Activated CD8-positive, alpha-beta T cell treated with anti-CD3 and anti-CD28 coated beads for 36 hours (primary cell): ENCODE measurements around the gene LONRF2. TPM values are rescaled to one million over a fixed set of nuclear protein-coding genes. Genes with fewer than 3 reads are reported as not detected.
A peak's percentile ranks its signal among the peaks of the same experiment; 100 is the strongest.

ENCODE experiments used
- ATAC-seq: fragments of 200-7000 bp; cut with Tn5 transposase; one replicate; pipeline ENCODE4 v1.10.0; 2021; ENCODE audit warnings: mild to moderate bottlenecking, moderate library complexity
- CTCF ChIA-PET: fragments of 350-600 bp; sonication (Branson Sonifier 250); formaldehyde crosslinking; loops from one replicate; lab custom pipeline; 2021; ENCODE audit warnings: antibody characterized with exemption; lab: Charles Lee
- POLR2A ChIA-PET: fragments of 350-600 bp; sonication (Branson Sonifier 250); formaldehyde crosslinking; loops from one replicate; lab custom pipeline; 2021; ENCODE audit warnings: antibody characterized with exemption; lab: Charles Lee
- DNase-seq: peaks from one replicate; pipeline ENCODE4 v3.0.0-alpha.2; 2020
- H3K27ac Mint-ChIP-seq: one replicate; pipeline ENCODE4 v1.8.0; 2021; ENCODE audit warnings: mild to moderate bottlenecking, mixed read lengths
- H3K27me3 Mint-ChIP-seq: one replicate; pipeline ENCODE4 v1.8.0; 2021; ENCODE audit warnings: mixed read lengths
- H3K36me3 Mint-ChIP-seq: one replicate; pipeline ENCODE4 v1.8.0; 2021; ENCODE audit warnings: low read depth, mixed read lengths
- H3K4me1 Mint-ChIP-seq: one replicate; pipeline ENCODE4 v1.8.0; 2021; ENCODE audit warnings: low read depth, mixed read lengths
- H3K4me3 Mint-ChIP-seq: one replicate; pipeline ENCODE4 v1.8.0; 2021; ENCODE audit warnings: mild to moderate bottlenecking, moderate library complexity, mixed read lengths
- H3K9me3 Mint-ChIP-seq: one replicate; pipeline ENCODE4 v1.8.0; 2021; ENCODE audit warnings: mixed read lengths
- intact Hi-C: fragments of 100-400 bp; cut with micrococcal nuclease; formaldehyde crosslinking; loops from one replicate; pipeline ENCODE4 v1.10.0; 2022
- total RNA-seq, 2 experiments: library from RNA; stranded (reverse); gene quantifications; one replicate each; pipeline ENCODE4 v1.2.3, GENCODE V29; 2021
- TF ChIP-seq, protein P1 (sequence below): fragments of 200-600 bp; IDR thresholded peaks from one replicate; pipeline ENCODE4 v1.8.0; 2022; ENCODE audit warnings: antibody characterized with exemption, mild to moderate bottlenecking

LONRF2 gene
- total RNA-seq, 2 experiments from 2014 or later = 0.04 to 0.20 TPM

GRCh38 chr2:100264121-100264520, 58.2 kb downstream of the LONRF2 start:
- Mint-ChIP-seq H3K27ac (no peak overlapping the region), H3K4me3 (no peak overlapping the region), H3K27me3 (no peaks in the 10 kb centered on the region), H3K4me1 (no peaks in the 10 kb centered on the region), H3K36me3 (no peaks in the 10 kb centered on the region), H3K9me3 (no peaks in the 10 kb centered on the region)
- ChIA-PET POLR2A (no interaction called here), CTCF (interaction anchor here (2.5 to 4.9 kb wide), 4 partner anchors 28 to 116 kb away, joined by 8 to 133 read pairs (median 18); no protein-coding TSS in a partner anchor)
- intact Hi-C loops = no loop called here
- ATAC-seq = no peak
- TF ChIP-seq, protein P1, sequence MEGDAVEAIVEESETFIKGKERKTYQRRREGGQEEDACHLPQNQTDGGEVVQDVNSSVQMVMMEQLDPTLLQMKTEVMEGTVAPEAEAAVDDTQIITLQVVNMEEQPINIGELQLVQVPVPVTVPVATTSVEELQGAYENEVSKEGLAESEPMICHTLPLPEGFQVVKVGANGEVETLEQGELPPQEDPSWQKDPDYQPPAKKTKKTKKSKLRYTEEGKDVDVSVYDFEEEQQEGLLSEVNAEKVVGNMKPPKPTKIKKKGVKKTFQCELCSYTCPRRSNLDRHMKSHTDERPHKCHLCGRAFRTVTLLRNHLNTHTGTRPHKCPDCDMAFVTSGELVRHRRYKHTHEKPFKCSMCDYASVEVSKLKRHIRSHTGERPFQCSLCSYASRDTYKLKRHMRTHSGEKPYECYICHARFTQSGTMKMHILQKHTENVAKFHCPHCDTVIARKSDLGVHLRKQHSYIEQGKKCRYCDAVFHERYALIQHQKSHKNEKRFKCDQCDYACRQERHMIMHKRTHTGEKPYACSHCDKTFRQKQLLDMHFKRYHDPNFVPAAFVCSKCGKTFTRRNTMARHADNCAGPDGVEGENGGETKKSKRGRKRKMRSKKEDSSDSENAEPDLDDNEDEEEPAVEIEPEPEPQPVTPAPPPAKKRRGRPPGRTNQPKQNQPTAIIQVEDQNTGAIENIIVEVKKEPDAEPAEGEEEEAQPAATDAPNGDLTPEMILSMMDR = no peak
- no peak for DNase-seq

DNA sequence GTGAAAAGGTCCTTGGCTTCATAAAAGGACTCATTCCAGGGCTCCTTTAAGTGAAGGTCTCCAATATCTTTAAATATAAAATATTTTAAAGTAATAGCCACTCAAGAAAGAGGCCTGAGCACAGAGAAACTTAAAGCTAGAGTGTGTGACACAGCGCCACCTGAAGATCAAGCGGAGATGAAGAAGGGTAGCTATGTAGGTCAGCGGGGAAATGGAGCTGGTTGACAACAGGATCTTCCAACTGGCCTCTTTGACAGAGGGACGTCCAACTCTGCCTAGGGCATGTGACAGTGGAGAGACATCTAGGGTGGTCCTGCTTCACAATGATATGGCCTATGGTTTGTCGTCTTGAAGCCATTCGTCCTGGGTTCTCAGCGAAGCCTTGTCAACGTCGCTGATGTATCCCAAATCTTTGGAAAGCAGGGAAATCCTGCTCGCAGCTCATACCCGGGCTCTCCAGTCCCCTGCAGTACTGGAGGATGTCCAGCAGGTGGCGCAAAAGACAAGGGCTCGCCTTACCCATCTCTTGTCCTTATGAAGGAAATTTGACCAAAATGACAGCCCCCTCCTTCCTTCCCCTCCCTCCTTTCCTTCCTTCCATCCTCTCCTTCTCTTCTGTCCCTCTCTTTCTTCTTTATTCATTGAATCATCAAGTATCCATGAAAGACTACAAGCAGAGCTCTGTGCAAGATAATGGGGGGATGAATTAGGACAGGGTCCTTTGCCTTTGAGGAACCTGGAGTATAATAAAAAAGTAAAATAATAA, 59.6 kb downstream of the LONRF2 start:
- intact Hi-C loops = loop anchor here (1.0 kb wide), 1 partner anchor 119 kb away; no protein-coding TSS in a partner anchor
- ATAC-seq (peak; percentile 70), DNase-seq (peak; percentile 73)
- no peaks in the 10 kb centered on the region for H3K4me1 Mint-ChIP-seq
- no peaks in the 10 kb centered on the region for H3K9me3 Mint-ChIP-seq
- no peak overlapping the region for H3K4me3 Mint-ChIP-seq
- POLR2A ChIA-PET = interaction anchor here (0.6 to 1.1 kb wide), 2 partner anchors 118 to 318 kb away, joined by 4 read pairs; no protein-coding TSS in a partner anchor
- no peaks in the 10 kb centered on the region for H3K27me3 Mint-ChIP-seq
- CTCF ChIA-PET = interaction anchor here (0.6 to 4.9 kb wide), 39 partner anchors 9 to 704 kb away, joined by 3 to 133 read pairs (median 5); no protein-coding TSS in a partner anchor
- H3K36me3 Mint-ChIP-seq = no peaks in the 10 kb centered on the region
- TF ChIP-seq, protein P1 = peak; percentile 97
- H3K27ac Mint-ChIP-seq = no peak overlapping the region

DNA sequence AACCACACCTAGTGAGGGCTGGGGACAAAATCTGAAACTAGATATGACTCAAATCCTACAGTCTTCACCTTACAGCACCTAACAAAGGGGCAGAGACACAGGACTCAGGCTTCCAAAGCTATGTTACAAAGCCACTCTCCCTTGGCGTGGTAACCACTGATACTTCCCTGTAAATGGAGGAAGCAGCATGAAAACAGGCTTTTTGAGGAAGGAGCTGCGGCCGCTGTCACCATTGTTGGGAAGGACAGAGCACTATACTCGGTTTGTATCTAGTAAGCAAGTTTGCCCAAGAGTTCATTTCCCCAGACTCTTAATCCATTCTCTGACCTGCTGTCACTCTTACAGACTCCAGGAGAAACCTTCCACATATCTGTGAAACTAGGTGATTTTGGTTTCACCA, 60.3 kb downstream of the LONRF2 start:
- TF ChIP-seq, protein P1 = no peak
- ChIA-PET CTCF (interaction anchor here (0.7 to 4.9 kb wide), 33 partner anchors 11 to 703 kb away, joined by 3 to 133 read pairs (median 5); no protein-coding TSS in a partner anchor), POLR2A (interaction anchor here (1.1 kb wide), 1 partner anchor 119 kb away, joined by 4 read pairs; no protein-coding TSS in a partner anchor)
- Mint-ChIP-seq H3K4me3 (no peak overlapping the region), H3K27me3 (no peaks in the 10 kb centered on the region), H3K27ac (no peak overlapping the region), H3K36me3 (no peaks in the 10 kb centered on the region), H3K9me3 (no peaks in the 10 kb centered on the region), H3K4me1 (no peaks in the 10 kb centered on the region)
- DNase-seq (no peak), ATAC-seq (no peak)
- intact Hi-C loops = no loop called here

DNA sequence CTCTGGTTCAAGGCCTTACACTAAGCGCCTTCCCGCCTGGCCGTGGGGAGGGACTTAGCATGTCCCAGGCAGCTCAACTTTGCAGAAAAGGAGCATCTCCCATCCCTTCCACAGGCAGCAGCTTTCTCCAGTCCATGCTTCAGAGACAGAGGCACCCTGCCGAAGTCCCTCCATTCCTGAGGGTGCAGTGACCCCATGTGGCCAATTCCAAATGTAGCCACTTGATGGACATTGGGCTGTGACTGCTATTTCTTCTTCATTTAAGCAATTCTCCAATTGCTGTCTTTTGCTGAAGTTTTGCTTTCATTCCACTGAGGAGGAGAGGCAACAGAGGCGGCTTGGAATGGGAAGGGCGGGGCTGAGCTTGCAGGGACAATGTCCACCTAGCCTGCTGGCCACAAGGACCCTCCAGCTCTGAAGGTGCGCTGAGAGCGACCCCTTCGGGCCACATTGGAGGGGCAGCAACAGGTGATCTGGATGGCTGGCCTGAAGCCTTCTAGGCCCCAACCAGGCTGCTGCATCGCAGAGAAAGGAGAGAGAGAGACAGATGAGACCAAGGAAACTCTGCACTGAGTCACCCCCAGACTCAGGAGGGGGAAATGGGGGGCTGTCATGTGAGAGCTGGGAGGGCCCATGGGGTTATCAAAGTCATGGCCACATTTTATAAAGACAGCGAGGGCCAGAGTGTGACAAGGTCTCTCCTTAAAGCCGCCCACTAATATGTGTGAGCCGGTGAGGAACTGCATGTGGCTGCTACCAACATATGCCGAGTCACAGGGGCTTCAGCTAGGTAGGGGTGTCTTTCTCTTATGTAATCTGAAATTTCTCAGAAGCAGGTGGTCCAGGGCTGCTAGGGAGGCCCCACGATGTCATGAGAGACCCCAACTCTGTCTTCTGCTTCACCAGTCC, 61.3 kb downstream of the LONRF2 start:
- Mint-ChIP-seq H3K27me3 (no peaks in the 10 kb centered on the region), H3K27ac (no peak overlapping the region), H3K4me1 (no peaks in the 10 kb centered on the region), H3K9me3 (no peaks in the 10 kb centered on the region), H3K4me3 (no peak overlapping the region), H3K36me3 (no peaks in the 10 kb centered on the region)
- DNase-seq (peak; percentile 47), ATAC-seq (no peak)
- POLR2A ChIA-PET = no interaction called here
- CTCF ChIA-PET = interaction anchor here (1.2 to 4.9 kb wide), 13 partner anchors 15 to 702 kb away, joined by 3 to 133 read pairs (median 16); no protein-coding TSS in a partner anchor
- TF ChIP-seq, protein P1 = peak; percentile 24
- intact Hi-C loops = no loop called here
